Smooth muscle cell (in vitro differentiated cells): ENCODE measurements around the gene CD99L2. TPM values are rescaled to one million over a fixed set of nuclear protein-coding genes. Genes with fewer than 3 reads are reported as not detected.

Experiments
- DNase-seq: peaks from one replicate; lab custom pipeline; 2025; ENCODE audit not compliant: unreplicated experiment; lab: John Stamatoyannopoulos, UW
- H2AFZ ChIP-seq: fragments of 200-600 bp; sonication (generic); 2 replicates; pipeline ENCODE4 v1.6.0; 2016; ENCODE audit warnings: antibody characterized with exemption, low read depth, mild to moderate bottlenecking
- H3F3A ChIP-seq: fragments of 200-600 bp; sonication (generic); 2 replicates; pipeline ENCODE4 v1.6.0; 2017; ENCODE audit warnings: antibody characterized with exemption, low read depth
- H3K27ac ChIP-seq: fragments of 200-600 bp; sonication (generic); 2 replicates; pipeline ENCODE4 v1.5.1; 2016; ENCODE audit warnings: low read depth, mild to moderate bottlenecking
- H3K27me3 ChIP-seq: fragments of 200-600 bp; sonication (generic); 2 replicates; pipeline ENCODE4 v1.6.1; 2016; ENCODE audit warnings: low read depth, mild to moderate bottlenecking
- H3K36me3 ChIP-seq: fragments of 200-600 bp; sonication (generic); 2 replicates; pipeline ENCODE4 v1.5.1; 2016; ENCODE audit warnings: low read depth
- H3K4me1 ChIP-seq: fragments of 200-600 bp; sonication (generic); 2 replicates; pipeline ENCODE4 v1.5.1; 2016; ENCODE audit warnings: low read depth
- H3K4me2 ChIP-seq: fragments of 200-600 bp; sonication (generic); 2 replicates; pipeline ENCODE4 v1.6.0; 2016; ENCODE audit warnings: mild to moderate bottlenecking
- H3K4me3 ChIP-seq: fragments of 200-600 bp; sonication (generic); 2 replicates; pipeline ENCODE4 v1.5.1; 2016; ENCODE audit warnings: mild to moderate bottlenecking
- H3K79me2 ChIP-seq: fragments of 200-600 bp; sonication (generic); 2 replicates; pipeline ENCODE4 v1.6.0; 2016; ENCODE audit warnings: low read depth, mild to moderate bottlenecking
- H3K9ac ChIP-seq: fragments of 200-600 bp; sonication (generic); 2 replicates; pipeline ENCODE4 v1.6.0; 2016; ENCODE audit warnings: low read depth
- H3K9me3 ChIP-seq: fragments of 200-600 bp; sonication (generic); replicated peaks from 2 replicates; pipeline ENCODE4 v1.5.1; 2016; ENCODE audit warnings: low read depth
- H4K20me1 ChIP-seq: fragments of 200-600 bp; sonication (generic); 2 replicates; pipeline ENCODE4 v1.6.0; 2016; ENCODE audit warnings: low read depth
- WGBS: methylation state at CpG from one replicate; pipeline ENCODE4 v1.1.7; 2016; ENCODE audit warnings: low lambda C conversion rate; 5-methylcytosine and 5-hydroxymethylcytosine counted together
- polyA plus RNA-seq: library from polyadenylated mRNA; unstranded; fragments of >200 nt; fragmentation: Nextera tagmentation; extraction: Ambion mirVana; gene quantifications from 2 replicates; pipeline ENCODE4 v1.2.1, GENCODE V29; 2016
- total RNA-seq: library from RNA; depleted of rRNA; stranded (reverse); fragments of >200 nt; gene quantifications from 2 replicates; pipeline ENCODE4 v1.2.3, GENCODE V29; 2014
- TF ChIP-seq, protein P1 (sequence below): fragments of 200-600 bp; sonication (generic); IDR thresholded peaks from 2 replicates; pipeline ENCODE4 v1.5.1; 2017; ENCODE audit warnings: borderline replicate concordance, mild to moderate bottlenecking, antibody characterized with exemption; ENCODE audit not compliant: insufficient read depth, poor library complexity, severe bottlenecking

The CD99L2 gene
- total and polyA plus RNA-seq, 2 experiments from 2014 or later = 43.7 to 44.6 TPM

DNA sequence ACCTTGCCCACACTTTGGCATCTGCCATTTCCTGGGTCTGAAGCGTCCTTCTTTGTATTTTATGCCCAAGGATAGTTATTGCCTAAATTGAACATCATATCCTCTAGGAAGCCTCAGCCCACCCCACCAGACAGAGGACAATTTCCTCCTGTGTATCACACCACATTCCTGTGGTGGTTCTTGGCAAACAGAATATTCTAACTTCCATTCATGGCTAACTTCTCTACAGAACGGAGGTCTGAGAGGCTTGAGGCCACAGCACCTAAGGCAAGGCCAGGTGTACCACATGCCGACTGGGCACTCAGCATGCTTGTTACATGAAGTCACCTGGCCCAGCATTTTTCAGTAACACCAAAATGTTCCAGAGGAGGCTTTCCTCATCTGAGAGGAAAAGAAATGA is 42.4 kb downstream of the CD99L2 start:
- no peaks in the 10 kb centered on the region for H3F3A ChIP-seq
- no peaks in the 10 kb centered on the region for H3K36me3 ChIP-seq
- peaks cover 14% of the 10 kb centered on the region for H3K9me3 ChIP-seq
- 79% methylated on average over 3 of the region's 3 CpGs for WGBS
- H3K27me3 ChIP-seq = no peaks in the 10 kb centered on the region
- no peak overlapping the region for H3K9ac ChIP-seq
- TF ChIP-seq, protein P1, sequence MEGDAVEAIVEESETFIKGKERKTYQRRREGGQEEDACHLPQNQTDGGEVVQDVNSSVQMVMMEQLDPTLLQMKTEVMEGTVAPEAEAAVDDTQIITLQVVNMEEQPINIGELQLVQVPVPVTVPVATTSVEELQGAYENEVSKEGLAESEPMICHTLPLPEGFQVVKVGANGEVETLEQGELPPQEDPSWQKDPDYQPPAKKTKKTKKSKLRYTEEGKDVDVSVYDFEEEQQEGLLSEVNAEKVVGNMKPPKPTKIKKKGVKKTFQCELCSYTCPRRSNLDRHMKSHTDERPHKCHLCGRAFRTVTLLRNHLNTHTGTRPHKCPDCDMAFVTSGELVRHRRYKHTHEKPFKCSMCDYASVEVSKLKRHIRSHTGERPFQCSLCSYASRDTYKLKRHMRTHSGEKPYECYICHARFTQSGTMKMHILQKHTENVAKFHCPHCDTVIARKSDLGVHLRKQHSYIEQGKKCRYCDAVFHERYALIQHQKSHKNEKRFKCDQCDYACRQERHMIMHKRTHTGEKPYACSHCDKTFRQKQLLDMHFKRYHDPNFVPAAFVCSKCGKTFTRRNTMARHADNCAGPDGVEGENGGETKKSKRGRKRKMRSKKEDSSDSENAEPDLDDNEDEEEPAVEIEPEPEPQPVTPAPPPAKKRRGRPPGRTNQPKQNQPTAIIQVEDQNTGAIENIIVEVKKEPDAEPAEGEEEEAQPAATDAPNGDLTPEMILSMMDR = no peak
- no peak for DNase-seq
- no peak overlapping the region for H2AFZ ChIP-seq
- no peak overlapping the region for H3K27ac ChIP-seq
- no peak overlapping the region for H3K4me2 ChIP-seq
- no peaks in the 10 kb centered on the region for H3K4me1 ChIP-seq
- H3K4me3 ChIP-seq = no peak overlapping the region
- H3K79me2 ChIP-seq = peaks cover 5% of the 10 kb centered on the region
- no peaks in the 10 kb centered on the region for H4K20me1 ChIP-seq

DNA sequence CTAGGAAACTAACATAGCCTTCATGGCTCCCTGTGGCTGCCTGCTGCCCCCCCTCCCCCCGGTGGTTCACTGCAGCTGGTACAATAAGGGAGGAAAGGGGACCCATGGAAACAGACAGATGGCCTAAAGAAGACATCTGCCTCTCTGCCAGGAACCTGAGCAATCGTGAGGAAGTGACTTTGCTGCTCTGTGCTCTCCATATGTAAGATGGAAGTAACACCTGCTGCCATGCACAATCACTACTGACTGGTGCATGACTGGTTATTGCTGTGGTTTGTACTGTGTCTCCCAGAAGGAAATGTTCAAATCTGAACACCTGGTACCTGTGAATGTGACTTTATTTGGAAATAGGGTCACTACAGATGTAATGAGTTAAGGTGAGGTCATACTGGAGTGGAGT is 43.6 kb downstream of the CD99L2 start:
- peaks cover 3% of the 10 kb centered on the region for H3K79me2 ChIP-seq
- H3K4me1 ChIP-seq = no peaks in the 10 kb centered on the region
- 87% methylated on average over 2 of the region's 2 CpGs for WGBS
- H2AFZ ChIP-seq = no peak overlapping the region
- peaks cover 14% of the 10 kb centered on the region for H3K9me3 ChIP-seq
- H3K27ac ChIP-seq = no peak overlapping the region
- no peak overlapping the region for H3K4me3 ChIP-seq
- no peaks in the 10 kb centered on the region for H4K20me1 ChIP-seq
- no peaks in the 10 kb centered on the region for H3F3A ChIP-seq
- H3K27me3 ChIP-seq = no peaks in the 10 kb centered on the region
- H3K36me3 ChIP-seq = no peaks in the 10 kb centered on the region
- TF ChIP-seq, protein P1 = no peak
- no peak overlapping the region for H3K9ac ChIP-seq
- no peak overlapping the region for H3K4me2 ChIP-seq
- no peak for DNase-seq

DNA sequence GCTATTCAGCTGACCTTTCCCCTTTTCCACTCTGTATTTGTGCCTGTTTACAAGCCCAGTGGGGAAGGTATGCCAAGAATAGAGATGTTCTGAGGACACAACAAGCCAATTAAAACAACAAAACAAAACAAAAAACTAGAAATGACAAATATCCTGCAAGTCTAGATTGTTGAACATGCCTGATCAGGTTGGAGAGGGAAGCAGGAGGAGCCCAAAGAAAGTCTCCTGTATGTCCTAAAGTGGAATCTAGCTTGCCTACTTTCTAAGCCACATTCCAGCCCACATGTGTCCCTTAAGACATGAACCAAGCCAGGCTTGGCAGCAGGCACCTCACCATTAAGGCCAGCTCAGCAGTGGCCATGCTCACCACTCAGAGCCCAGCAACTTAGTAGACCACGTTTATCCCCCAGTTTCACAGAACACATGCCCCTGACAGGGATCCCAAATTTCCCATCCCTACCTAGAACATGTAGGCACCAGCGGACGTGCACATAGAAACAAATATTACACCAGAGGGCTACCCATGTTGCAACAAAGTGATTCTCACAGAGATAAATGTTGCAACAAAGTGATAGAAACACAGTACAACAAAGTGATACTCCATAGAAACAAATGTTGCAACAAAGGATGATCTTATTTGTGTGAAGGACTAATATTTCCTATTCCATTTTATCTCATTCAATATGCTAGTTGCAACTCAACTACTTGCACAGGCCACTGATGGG is 48.3 kb downstream of the CD99L2 start:
- Histone ChIP-seq H3K4me2 (no peak overlapping the region), H3K27me3 (no peaks in the 10 kb centered on the region)
- TF ChIP-seq, protein P1 = no peak

DNA sequence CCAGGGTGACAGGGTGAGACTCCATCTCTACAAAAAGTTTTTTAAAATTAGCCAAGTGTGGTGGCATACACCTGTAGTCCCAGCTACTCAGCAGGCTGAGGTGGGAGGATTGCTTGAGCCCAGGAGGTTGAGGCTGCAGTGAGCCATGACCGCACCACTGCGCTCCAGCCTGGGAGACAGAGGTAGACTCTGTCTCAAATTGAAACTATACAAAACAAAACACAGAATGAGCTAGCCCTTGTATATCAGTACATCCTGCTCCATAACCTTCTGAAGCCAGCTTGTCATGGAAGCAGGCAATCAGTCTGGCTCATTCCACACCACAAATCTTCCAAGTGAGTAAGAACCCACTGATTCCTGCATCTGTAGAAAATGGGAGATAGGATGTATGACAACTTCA is 49.0 kb downstream of the CD99L2 start:
- H3K4me3 ChIP-seq = no peak overlapping the region
- no peak overlapping the region for H3K27ac ChIP-seq
- no peaks in the 10 kb centered on the region for H3K36me3 ChIP-seq
- TF ChIP-seq, protein P1 = no peak
- peaks cover 20% of the 10 kb centered on the region for H4K20me1 ChIP-seq
- peaks cover 9% of the 10 kb centered on the region for H3K79me2 ChIP-seq
- no peak overlapping the region for H3K4me2 ChIP-seq
- H3K27me3 ChIP-seq = no peaks in the 10 kb centered on the region
- no peak for DNase-seq
- no peaks in the 10 kb centered on the region for H3F3A ChIP-seq
- no peak overlapping the region for H3K9ac ChIP-seq
- H2AFZ ChIP-seq = no peak overlapping the region
- no peaks in the 10 kb centered on the region for H3K9me3 ChIP-seq
- WGBS = 100% methylated on average over 2 of the region's 2 CpGs
- no peaks in the 10 kb centered on the region for H3K4me1 ChIP-seq

More for the DNA sequence above, 48.3 kb downstream of the CD99L2 start:
- Histone ChIP-seq H3K4me1 (no peaks in the 10 kb centered on the region), H4K20me1 (peaks cover 18% of the 10 kb centered on the region), H3K79me2 (peaks cover 9% of the 10 kb centered on the region), H3K27ac (no peak overlapping the region), H3F3A (no peaks in the 10 kb centered on the region), H2AFZ (no peak overlapping the region), H3K36me3 (no peaks in the 10 kb centered on the region), H3K4me3 (no peak overlapping the region), H3K9ac (no peak overlapping the region), H3K9me3 (no peaks in the 10 kb centered on the region)
- DNase-seq = no peak
- WGBS = 86% methylated on average over 3 of the region's 3 CpGs
